GM19372 (cell line): ENCODE measurements around the gene ADAMTS2.
"Not testable (repeated sequence)": the region's sequence is repeated elsewhere in the genome, so short reads cannot be mapped to it uniquely, and the experiment has no call there.

ENCODE experiments used
- ATAC-seq: cut with Tn5 transposase; IDR thresholded peaks from one replicate; pipeline ENCODE4 v1.9.1; 2021; ENCODE audit warnings: mild to moderate bottlenecking, low read depth, moderate library complexity; ENCODE audit not compliant: unreplicated experiment

The ADAMTS2 gene

DNA sequence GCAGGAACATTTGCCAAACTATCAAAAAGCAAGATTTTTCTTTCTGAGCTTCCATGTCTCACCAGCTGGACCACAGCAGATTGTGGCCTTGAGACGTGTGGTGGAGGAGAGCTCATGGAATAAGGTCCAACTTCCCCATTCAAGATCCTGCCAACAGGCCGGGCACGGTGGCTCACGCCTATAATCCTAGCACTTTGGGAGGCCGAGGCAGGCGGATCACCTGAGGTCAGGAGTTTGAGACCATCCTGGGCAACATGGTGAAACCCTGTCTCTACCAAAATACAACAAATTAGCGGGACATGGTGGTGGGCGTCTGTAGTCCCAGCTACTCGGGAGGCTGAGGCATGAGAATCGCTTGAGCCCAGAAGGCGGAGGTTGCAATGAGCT lies 59.5 kb downstream of the ADAMTS2 start:
- ATAC-seq, result not testable (repeated sequence)

DNA sequence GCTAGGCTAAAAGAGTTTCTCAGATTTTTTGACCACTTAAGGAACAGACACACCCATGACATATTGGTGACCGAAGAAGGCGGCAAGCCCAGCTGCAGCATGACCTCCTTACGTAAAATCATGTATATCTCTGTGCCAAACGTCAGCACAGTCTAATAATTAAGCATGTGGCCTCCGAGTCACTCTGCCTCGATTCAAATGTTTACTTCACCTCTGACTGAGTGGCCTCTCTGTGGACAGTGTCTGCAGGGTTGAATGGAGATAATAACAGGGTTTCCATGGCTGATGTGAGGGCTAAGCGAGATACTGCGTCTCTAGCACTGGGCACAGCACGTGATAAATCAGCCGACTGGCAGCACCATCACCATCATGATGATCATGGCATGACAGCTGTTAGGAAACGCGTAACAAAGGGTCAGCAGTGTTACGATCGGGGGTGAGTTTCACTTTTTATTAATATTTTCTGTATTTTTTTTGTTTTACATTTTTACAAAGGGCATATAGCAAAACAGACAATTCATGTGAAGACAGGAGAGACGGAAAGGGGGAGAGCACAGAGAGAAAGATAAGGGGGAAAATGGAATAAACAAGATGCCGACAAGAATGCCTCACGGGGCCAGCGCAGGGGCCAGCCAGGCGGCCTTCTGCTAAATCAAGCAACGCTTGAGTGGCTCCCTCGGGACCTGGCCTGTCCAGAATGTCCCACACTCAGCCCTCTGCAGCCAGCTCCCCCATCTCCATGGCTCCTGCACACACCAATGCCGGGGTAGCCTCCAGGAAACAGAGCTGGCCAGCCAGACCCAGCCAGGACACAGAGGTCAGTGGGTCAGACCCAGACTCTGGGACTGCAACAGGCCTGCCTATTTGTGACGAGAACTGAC lies 60.3 kb downstream of the ADAMTS2 start:
- ATAC-seq, result no peak

DNA sequence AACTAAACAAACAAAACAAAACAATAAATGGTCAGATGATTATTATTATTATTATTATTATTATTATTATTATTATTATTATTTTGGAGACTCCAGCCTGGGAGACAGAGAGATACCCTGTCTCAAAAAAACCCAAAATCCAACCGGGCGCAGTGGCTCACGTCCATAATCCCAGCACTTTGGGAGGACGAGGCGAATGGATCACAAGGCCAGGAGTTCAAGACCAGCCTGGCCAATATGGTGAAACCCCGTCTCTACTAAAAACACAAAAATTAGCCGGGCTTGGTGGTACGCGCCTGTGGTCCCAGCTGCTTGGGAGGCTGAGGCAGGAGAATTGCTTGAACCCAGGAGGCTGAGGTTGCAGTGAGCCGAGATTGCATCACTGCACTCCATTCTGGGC lies 61.4 kb downstream of the ADAMTS2 start:
- not testable (repeated sequence) for ATAC-seq

DNA sequence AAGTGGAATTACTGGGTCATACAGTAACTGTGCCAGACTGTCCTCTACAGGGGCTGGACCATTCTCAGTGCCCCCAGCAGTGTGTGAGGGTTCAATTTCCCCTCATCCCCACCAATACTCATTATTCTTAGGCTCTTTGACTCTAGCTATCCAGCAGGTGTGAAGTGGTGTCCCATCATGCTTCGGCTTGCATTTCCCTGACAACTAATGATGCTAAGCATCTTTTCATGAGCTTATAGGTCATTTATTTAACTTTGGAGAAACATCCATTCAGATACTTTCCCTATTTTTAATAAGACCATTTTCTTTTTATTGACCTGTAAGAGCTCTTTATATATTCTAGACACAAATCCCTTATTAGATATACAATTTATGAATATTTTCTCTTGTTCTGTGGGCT lies 63.6 kb downstream of the ADAMTS2 start:
- no peak for ATAC-seq

GRCh38 chr5:179280095-179280490 lies 65.2 kb downstream of the ADAMTS2 start:
- no peak for ATAC-seq

DNA sequence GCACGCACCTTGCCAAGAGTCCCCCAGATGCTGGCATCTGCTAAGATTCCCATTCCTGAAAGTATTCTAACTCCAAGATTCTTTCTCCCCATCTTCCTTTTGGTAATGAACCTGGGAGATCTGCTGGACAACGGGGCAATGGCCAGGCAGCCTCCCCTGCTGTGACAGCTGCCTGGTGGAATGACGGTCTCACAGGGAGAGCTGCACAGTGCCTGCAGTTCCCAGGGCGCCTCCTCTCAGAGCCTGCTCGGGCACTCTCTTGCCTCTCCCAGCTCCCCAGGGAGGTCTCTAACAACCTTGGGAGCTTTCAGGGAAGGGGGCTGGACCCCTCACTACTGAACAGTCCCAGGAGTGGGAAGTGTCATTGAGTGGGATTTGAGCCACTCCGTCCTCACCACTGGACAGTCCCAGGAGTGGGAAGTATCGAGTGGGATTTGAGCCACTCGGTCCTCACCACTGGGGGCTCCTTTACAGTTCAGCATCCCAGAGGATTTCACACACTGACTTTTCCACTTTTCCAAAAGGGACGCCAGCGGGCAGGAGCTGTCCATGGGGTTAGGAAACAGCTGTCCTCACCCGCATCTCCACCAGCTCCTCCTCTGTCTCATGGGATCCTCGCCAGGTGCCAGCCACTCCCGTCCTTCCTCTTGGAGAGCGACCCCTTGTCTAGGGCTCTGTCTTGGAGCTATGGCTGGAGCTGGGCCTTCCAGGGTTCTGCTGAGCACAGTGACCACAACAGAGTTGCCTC lies 65.7 kb downstream of the ADAMTS2 start:
- ATAC-seq, result no peak

DNA sequence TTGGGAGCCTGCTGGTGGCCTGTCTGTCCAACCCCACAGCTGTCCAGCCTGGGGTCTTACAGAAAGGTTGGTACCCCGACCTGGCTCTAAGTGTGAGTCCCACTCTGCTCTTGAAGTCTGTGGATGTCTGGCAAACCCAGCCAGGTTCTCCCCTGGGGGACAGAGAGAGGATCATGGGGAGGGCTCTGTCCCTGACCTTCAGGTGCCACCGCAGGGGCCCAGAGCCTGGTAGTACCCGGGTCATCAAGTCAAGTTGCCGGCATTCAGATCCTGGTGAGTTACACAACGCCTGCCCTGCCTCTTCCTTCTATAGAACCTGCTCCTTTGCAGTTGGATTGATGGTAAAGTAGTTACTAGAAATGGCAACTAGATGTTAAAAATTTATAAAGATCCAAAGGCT lies 66.7 kb downstream of the ADAMTS2 start:
- no peak for ATAC-seq

DNA sequence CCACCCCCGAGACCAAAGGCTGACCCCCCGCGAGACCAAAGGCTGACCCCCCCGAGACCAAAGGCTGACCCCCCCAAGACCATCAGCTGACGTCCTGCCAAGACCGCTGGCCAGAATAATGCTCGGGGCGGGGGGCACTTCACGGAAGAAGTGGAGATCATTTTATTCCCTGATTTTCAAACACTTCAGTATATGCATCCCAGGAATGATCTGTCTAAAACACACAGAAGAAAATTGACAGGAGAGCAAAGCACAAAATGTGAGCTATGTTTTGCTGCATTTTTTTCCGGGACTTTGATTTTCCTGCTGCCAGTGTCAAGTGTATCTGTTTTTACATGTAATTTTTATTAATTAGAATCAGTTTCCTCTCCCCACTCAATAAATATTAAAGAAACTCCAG lies 67.1 kb downstream of the ADAMTS2 start:
- no peak for ATAC-seq

DNA sequence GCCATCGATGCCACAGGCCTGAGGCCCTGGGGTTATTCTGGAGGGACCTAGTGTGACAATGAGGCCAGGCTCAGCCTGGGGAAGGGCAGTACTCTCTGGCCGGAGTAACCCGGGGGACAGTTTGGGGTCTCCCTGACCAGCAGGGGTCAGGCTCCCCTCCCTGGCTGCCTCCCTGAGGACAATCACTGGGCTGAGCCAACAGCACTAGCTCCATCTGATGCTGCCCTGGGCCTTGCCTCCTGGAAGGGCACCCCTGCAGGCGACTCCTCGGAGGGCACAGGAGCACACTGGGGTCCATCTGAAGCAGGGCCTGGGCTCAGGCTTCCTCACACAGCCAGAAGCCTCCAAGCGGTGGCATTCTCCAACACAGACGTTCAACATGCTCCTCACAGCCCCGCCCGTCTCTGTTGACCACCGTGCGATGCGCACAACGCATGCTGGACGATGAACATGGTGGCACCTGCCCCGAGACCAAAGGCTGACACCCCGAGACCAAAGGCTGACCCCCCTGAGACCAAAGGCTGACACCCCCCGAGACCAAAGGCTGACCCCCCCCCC lies 68.3 kb downstream of the ADAMTS2 start:
- no peak for ATAC-seq

DNA sequence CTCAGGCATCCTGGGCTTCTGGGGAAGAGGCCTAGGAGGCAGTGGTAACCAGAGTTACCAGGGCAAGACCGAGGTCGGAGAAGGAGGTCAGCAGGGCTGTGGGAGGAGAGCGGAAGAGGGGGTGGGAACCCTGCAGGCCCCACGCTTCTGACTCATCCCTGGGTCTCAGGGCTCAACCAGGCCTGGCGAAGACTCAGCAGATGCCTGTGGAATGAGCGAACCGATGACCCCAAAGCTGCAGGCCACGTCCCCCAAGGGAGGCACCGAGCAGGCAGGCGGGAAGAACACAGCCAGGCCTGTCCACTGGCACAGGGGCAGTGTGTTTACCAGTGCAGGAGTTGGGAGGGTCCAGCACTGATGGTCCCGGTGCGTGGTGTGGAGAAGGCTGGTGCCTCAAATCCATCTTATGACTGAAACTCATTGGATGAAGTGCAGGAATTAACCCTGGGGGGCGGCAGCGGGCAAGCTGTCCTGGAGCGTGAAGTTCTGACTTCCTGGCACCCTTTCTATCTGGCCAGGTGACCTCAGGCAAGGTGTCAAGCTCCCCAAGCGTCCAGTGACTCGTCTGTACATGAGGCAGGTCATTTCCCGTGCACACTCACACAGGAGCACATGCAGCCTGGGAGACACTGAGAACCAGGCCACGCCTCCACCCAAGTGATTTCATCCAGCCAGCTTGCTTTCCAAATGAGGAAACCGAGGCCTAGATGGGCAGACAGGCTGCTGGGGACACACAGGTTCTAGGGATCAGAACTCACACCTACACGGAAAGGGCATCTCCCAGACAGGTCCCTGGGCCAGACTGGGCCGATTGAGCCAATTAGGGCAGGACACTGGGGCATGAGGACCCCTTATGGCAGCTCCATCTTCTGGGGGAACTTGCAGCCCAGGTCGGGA lies 69.1 kb downstream of the ADAMTS2 start:
- no peak for ATAC-seq

- no peak for ATAC-seq
These were observed 69.8 kb downstream of the ADAMTS2 start for GRCh38 chr5:179275381-179275878.

GRCh38 chr5:179274321-179275315 lies 70.6 kb downstream of the ADAMTS2 start:
- no peak for ATAC-seq

- no peak for ATAC-seq
These were observed 71.7 kb downstream of the ADAMTS2 start for GRCh38 chr5:179273441-179274145.

GRCh38 chr5:179273073-179273435 lies 72.2 kb downstream of the ADAMTS2 start:
- no peak for ATAC-seq

DNA sequence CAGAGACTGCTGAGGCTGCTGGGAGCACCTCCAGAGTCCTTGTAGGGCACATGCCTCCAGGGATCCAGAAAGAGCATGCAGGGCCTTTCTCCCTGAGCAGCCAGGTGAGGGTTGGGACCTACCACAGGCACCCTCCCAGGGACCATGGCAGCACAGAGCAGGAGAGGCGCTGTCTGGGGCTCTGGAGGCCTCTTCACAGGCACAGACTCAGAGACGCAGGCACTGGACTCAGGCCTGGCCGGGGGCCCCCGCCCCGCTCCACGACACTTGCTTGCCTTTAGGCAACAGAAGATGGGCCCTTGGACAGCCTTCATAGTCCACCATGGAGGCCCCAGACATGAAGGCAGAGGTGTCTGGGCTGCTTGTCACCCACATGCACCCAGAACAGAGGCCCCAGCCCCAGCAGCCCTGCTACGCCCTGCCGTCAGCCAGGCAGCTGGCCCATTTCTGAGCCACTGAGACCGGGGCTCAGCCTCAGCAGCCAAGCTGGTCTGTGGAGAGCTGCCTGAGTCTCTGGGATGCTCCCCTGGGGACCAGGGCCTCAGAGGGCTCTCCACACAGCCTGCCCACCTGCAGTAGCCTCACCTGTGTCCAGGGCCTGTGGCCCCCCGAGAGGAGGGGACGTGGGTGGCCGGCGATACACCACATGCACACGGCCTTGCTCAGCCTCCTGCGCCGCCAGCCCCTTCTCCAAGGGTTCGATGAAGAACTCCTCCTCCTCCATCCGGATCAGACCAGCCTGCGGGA lies 72.8 kb downstream of the ADAMTS2 start:
- ATAC-seq, result no peak

GRCh38 chr5:179271821-179272325 lies 73.4 kb downstream of the ADAMTS2 start:
- no peak for ATAC-seq

GRCh38 chr5:179271428-179271734 lies 73.9 kb downstream of the ADAMTS2 start:
- no peak for ATAC-seq
